ENCODE measurements around the gene TMEM117.

Gene TMEM117

DNA sequence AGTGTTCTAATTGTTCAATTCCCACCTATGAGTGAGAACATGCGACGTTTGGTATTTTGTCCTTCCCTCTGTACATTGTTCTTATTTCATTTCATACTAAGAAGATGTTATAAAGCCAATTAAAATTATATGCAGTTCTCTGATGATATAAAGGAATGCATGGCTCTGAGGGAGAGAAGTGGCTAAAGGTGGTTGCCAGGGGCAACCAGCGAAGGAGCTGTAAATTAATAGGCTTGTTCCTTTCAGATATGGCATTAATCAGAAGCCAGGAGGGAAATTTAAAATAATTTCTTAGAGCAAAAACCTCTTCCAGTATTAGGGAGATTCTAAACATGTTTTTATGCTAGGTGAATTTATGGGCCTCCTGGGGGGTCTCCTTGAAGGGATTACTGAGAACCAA, 227.8 kb downstream of the TMEM117 start:
- no peak for ATAC-seq
- TF ChIP-seq, protein P1, sequence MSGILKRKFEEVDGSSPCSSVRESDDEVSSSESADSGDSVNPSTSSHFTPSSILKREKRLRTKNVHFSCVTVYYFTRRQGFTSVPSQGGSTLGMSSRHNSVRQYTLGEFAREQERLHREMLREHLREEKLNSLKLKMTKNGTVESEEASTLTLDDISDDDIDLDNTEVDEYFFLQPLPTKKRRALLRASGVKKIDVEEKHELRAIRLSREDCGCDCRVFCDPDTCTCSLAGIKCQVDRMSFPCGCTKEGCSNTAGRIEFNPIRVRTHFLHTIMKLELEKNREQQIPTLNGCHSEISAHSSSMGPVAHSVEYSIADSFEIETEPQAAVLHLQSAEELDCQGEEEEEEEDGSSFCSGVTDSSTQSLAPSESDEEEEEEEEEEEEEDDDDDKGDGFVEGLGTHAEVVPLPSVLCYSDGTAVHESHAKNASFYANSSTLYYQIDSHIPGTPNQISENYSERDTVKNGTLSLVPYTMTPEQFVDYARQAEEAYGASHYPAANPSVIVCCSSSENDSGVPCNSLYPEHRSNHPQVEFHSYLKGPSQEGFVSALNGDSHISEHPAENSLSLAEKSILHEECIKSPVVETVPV (CRISPR knock-in tag; IDR thresholded peaks at IDR 0.05) = no peak
- TF ChIP-seq, protein P2, sequence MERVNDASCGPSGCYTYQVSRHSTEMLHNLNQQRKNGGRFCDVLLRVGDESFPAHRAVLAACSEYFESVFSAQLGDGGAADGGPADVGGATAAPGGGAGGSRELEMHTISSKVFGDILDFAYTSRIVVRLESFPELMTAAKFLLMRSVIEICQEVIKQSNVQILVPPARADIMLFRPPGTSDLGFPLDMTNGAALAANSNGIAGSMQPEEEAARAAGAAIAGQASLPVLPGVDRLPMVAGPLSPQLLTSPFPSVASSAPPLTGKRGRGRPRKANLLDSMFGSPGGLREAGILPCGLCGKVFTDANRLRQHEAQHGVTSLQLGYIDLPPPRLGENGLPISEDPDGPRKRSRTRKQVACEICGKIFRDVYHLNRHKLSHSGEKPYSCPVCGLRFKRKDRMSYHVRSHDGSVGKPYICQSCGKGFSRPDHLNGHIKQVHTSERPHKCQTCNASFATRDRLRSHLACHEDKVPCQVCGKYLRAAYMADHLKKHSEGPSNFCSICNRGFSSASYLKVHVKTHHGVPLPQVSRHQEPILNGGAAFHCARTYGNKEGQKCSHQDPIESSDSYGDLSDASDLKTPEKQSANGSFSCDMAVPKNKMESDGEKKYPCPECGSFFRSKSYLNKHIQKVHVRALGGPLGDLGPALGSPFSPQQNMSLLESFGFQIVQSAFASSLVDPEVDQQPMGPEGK (CRISPR knock-in tag; IDR thresholded peaks at IDR 0.05; ENCODE audit: borderline replicate concordance) = no peak
- TF ChIP-seq GLIS3 (CRISPR knock-in tag; IDR thresholded peaks at IDR 0.05) = no peak
- TF ChIP-seq SNAI2 (CRISPR knock-in tag; IDR thresholded peaks at IDR 0.05) = no peak
- no peak for TF ChIP-seq ZNF70 (CRISPR knock-in tag; IDR thresholded peaks at IDR 0.05)
- no peak for TF ChIP-seq CREB5 (CRISPR knock-in tag; IDR thresholded peaks at IDR 0.05; ENCODE audit: low read depth)
- TF ChIP-seq ESRRG (CRISPR knock-in tag; IDR thresholded peaks at IDR 0.05) = no peak
- TF ChIP-seq, protein P3, sequence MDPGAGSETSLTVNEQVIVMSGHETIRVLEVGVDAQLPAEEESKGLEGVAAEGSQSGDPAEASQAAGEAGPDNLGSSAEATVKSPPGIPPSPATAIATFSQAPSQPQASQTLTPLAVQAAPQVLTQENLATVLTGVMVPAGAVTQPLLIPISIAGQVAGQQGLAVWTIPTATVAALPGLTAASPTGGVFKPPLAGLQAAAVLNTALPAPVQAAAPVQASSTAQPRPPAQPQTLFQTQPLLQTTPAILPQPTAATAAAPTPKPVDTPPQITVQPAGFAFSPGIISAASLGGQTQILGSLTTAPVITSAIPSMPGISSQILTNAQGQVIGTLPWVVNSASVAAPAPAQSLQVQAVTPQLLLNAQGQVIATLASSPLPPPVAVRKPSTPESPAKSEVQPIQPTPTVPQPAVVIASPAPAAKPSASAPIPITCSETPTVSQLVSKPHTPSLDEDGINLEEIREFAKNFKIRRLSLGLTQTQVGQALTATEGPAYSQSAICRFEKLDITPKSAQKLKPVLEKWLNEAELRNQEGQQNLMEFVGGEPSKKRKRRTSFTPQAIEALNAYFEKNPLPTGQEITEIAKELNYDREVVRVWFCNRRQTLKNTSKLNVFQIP (CRISPR knock-in tag; IDR thresholded peaks at IDR 0.05; ENCODE audit: borderline replicate concordance, low read depth) = no peak
- TF ChIP-seq ARNTL (CRISPR knock-in tag; IDR thresholded peaks at IDR 0.05; ENCODE audit: borderline replicate concordance, low read depth) = no peak

DNA sequence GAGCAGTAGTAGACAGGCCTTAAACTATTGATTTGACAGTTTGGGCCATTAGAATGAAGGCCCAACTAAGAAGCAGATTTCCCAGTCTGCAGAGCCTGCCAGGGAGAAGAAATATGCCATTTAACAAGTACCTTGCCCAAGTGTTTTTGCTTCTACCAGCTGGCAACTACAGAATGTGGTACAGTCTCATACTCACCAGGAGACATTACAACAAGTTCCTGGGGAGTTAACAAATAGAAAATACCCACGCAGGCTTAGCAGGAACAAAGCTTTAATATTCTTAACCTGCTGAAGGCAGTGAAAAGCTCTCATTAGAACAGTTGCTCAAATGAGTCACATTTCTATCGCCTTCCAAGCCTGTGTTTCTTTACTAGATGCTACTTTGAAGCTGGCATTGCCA, 241.0 kb downstream of the TMEM117 start:
- TF ChIP-seq RARB (CRISPR knock-in tag; IDR thresholded peaks at IDR 0.05) (no peak), ZNF8 (CRISPR knock-in tag; IDR thresholded peaks at IDR 0.05) (no peak), ESRRG (CRISPR knock-in tag; IDR thresholded peaks at IDR 0.05) (no peak), TCF4 (CRISPR knock-in tag; IDR thresholded peaks at IDR 0.05; ENCODE audit: borderline replicate concordance) (no peak), SNAI2 (CRISPR knock-in tag; IDR thresholded peaks at IDR 0.05) (no peak), ARNTL (CRISPR knock-in tag; IDR thresholded peaks at IDR 0.05; ENCODE audit: borderline replicate concordance, low read depth) (no peak), OSR1 (CRISPR knock-in tag; IDR thresholded peaks at IDR 0.05) (no peak), ZFP30 (CRISPR knock-in tag; IDR thresholded peaks at IDR 0.05) (no peak), CREB5 (CRISPR knock-in tag; IDR thresholded peaks at IDR 0.05; ENCODE audit: low read depth) (no peak), ISL1 (CRISPR knock-in tag; IDR thresholded peaks at IDR 0.05) (no peak), BACH2 (CRISPR knock-in tag; IDR thresholded peaks at IDR 0.05; ENCODE audit: borderline replicate concordance) (no peak), ZNF565 (CRISPR knock-in tag; conservative IDR thresholded peaks at IDR 0.05; ENCODE audit: low read depth) (no peak)
- TF ChIP-seq, protein P1 (CRISPR knock-in tag; IDR thresholded peaks at IDR 0.05) = no peak
- TF ChIP-seq, protein P3 (CRISPR knock-in tag; IDR thresholded peaks at IDR 0.05; ENCODE audit: borderline replicate concordance, low read depth) = no peak

DNA sequence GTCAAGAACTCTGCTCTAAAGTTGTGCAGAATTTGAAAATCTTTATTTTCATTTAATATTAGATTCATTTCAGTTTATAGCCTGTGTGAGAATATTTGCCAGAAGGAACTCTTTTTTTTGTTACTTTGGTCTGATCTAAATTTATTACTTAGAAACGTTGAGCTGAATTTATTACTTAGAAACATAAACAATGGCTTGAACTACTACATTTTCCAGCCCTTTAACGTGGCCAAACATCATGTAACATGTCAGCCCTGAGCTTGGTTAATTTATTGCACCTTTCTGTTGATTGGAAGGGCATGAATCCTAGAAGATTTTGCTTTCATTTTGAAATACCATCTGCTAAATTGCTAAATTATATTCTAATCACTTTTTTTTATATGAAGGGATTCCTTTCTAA, 241.4 kb downstream of the TMEM117 start:
- TF ChIP-seq ZFP30 (CRISPR knock-in tag; IDR thresholded peaks at IDR 0.05) = no peak
- no peak for TF ChIP-seq ZNF8 (CRISPR knock-in tag; IDR thresholded peaks at IDR 0.05)
- ATAC-seq = no peak

More for the DNA sequence above, 241.0 kb downstream of the TMEM117 start:
- no peak for ATAC-seq

Data from SK-N-SH treated with all-trans-retinoic acid at 6 μM for 48 hours (cell line).